Pulmonary artery endothelial cell (primary cell): ENCODE results near the gene PAM. TPM values are rescaled to one million over a fixed set of nuclear protein-coding genes. Genes with fewer than 3 reads are reported as not detected.
A peak's percentile ranks its signal among the peaks of the same experiment; 100 is the strongest.
"Not testable (repeated sequence)": the region's sequence is repeated elsewhere in the genome, so short reads cannot be mapped to it uniquely, and the experiment has no call there.

Source experiments
- DNase-seq: peaks from one replicate; pipeline ENCODE4 v3.0.0-alpha.2; 2011; ENCODE audit warnings: low read depth, low spot score
- total RNA-seq: library from RNA; depleted of rRNA; stranded (reverse); fragments of >200 nt; gene quantifications from 2 replicates; pipeline ENCODE4 v1.2.3, GENCODE V29; 2014

PAM gene
- total RNA-seq, 1 donor from 2014 or later, result 229 TPM

- peak; percentile 8 for DNase-seq
Observed at GRCh38 chr5:103041071-103041676, 286.1 kb downstream of the PAM start.

- DNase-seq, result not testable (repeated sequence)
Observed at GRCh38 chr5:103046706-103047105, 291.6 kb downstream of the PAM start.

GRCh38 chr5:103057208-103058130 is 302.4 kb downstream of the PAM start:
- no peak for DNase-seq

- DNase-seq, result no peak
Observed at GRCh38 chr5:103059525-103059924, 304.4 kb downstream of the PAM start.

GRCh38 chr5:103060424-103060954 is 305.4 kb downstream of the PAM start:
- no peak for DNase-seq

- DNase-seq, result no peak
Observed at GRCh38 chr5:103066326-103066725, 311.2 kb downstream of the PAM start.

GRCh38 chr5:103073500-103073899 is 318.4 kb downstream of the PAM start:
- not testable (repeated sequence) for DNase-seq

- no peak for DNase-seq
Observed at GRCh38 chr5:103075442-103075841, 320.3 kb downstream of the PAM start.
